Occipital lobe (tissue), 2 donors: ENCODE measurements around the gene NDP. TPM values are rescaled to one million over a fixed set of nuclear protein-coding genes. Genes with fewer than 3 reads are reported as not detected.
"Not testable (repeated sequence)": the region's sequence is repeated elsewhere in the genome, so short reads cannot be mapped to it uniquely, and the experiment has no call there.

Experiments
- DNase-seq: peaks from one replicate; lab custom pipeline; 2025; lab: John Stamatoyannopoulos, UW
- total RNA-seq: library from RNA; depleted of rRNA; stranded (reverse); fragments of >200 nt; gene quantifications from one replicate; pipeline ENCODE4 v1.2.3, GENCODE V29; 2014

NDP gene
- total RNA-seq, 1 donor from 2014 or later, result 15.1 TPM

DNA sequence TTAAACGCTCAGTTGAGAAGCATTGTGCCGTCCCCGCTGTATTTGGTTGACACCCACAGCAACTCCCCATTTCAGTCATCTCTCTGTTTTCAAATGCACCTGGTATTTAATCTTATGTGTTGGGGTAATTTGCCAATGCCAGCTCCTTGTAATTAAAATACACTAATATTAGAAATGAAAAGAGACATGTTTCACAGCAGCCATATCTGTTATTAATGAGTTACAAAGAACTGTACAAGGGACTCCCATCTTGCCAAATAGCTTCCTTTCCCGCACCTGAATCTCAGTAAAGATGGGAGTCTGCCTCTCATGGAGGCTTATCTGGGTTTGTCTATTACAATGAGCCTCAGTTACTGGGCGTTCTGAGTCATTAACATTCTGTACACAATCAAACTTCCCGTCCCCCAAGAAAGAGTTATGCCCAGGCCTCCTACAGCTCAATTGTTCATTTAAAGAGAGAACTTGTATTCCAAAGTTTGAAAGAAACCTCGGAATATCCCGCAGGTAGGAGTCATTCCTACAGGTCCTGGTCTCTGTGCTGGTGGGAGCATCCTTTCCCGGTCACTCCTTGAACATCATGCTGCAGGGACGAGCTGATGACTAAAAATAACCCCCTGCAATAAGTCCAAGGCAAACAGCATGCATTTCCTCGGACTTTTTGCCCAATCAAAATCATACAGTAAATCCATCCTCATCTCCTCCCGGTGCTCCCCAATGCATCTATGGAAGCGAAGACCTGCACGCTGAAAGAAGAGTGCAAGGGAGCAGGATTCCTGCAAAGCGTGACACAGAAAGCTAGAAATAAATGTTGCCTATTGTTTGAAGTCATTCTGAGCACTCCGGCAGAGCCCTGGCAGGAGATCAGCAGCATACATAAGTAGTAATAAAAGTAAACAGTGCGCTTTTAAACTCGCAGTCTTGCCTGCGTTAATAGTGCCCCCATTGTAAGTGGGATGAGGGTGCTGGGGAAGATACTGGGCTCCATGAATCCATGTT, 926 bp downstream of the NDP start:
- DNase-seq, result no peak

DNA sequence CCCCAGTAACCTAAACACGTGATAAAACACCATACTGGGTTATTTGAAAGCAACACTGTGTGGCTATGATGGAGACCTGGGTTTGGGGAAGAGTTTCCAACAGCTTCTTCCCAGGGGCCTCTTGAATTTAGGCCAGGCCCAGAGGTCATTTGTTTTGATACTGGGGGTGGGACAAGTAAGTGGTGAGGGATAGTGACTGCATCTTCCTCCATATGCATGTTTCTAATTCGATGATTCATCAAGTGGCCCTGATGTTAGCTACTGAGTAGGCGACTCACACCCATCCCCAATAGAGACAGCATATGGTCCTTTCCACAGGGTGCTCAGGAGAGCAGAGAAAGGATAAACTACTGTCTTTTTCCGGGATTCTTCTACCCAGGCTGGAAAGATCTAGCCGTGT, 2.7 kb downstream of the NDP start:
- DNase-seq, result no peak

DNA sequence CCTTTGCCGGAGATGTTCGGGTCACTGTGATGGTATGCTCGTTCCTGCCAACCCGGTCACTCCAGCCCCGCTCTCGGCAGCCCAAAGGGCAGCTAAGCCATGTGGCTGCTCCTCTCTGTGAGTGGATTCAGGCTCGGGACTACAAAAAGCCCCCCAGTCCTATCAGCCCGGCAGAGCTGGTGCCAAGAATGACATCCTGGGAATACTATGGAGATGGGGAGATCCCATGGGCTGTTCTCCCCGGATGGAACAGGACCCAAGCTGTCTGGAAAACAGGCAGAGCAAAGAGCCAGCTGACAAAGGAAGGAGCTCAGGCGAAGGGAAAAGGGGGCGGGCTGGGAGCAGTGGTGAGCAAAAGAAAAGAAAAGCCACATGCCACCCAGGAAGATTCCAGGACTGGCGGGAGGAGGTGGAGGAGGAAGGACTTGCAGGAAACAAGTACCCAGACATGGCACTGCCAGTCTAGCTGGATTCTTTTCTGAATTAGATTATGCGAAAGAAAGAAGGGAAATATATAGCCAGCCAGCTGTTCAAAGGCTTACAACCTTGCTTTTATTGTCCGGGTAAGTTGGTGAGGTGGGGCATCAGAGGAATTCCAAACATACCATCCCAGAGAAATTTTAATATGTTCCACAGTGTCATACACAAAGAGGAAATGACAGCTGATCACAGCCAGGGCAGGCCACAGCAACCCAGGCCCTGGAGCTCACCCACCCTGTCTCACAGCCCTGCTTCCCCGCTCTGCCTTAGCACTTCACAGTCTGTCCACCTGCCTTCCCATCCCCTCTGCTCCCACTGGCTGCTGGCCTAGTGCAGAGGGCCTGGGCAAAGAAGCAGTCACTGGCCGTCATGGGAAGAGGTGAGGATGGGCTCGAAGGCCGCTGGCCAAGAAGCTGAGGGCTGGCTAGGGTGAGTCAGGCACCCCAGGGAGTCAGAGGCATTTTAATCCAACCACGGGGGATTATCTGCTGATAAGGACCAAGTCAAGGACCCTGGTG, 3.4 kb downstream of the NDP start:
- peak; percentile 22 for DNase-seq

DNA sequence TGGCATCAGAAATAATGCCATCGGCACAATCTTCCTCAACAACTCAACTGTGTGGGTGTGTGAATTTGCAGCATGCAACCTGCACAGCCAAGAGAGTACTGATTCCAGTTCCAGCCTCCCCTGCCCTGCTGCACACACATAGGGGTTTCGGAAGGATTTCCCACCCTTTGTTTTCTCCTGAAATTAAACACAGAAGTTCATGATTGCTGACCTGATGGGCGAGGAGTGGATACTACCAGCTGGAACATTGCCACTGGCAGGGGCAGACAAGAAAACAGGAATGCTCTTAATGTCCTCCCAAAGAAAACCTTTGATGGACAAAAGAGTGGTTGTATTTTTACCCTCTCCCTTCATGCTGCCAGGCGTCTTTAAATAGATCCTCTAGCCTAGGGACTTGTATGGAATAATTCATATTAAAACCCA, 4.8 kb downstream of the NDP start:
- no peak for DNase-seq

DNA sequence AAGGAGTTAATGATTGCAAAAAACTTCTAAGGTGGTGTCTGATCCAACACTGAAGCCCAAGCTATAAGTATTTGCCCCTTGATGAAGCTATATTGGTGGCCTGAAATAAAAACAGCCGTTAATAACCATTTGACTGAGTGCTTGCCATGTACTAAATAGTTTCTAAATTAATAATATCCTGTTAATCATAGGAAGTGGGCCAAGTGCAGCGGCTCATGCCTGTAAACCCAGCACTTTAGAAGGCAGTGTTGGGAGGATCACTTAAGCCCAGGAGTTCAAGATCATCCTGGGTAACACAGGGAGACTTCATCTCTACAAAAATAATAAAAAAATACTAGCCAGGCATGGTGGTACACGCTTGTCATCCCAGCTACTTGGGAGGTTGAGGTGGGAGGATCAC, 8.3 kb downstream of the NDP start:
- DNase-seq, result no peak

DNA sequence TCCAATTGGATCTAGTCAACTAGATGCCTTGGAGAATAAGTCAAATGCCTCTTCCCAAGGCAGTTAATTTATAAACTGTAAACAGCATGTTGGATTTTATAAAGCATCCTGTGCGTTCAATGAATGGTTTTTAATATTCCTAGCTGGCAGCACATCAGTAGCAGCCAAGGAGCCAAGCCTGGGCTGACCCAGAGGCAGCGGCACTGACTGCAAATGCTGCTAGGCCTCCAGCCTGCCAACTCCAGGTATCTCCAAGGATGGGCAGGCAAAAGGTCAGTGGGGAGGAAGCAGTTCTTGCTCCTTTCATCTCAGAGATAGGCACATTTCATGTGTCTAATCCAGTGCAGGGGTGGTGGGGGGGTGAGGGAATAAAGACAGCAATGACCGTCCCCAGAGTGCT, 9.5 kb downstream of the NDP start:
- DNase-seq, result no peak

DNA sequence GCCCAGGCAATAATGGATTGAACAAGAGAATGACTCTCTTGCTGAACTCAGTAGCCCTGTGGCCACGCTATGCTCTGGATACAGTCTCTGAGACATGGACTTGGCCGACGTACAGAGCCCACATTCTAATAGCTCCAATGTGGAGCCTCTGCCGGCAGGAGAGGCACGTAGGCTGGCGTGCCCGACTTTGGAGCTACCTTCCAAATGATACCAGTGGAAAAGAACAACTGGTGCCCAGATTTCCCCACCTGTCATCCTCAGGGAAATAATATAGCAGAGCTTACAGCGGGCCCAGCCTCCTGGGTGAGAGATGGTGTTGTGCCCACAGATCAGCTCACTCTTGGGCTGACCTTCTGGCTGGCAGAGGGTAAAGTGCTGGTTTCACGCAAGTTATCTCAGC, 10.6 kb downstream of the NDP start:
- DNase-seq, result no peak

DNA sequence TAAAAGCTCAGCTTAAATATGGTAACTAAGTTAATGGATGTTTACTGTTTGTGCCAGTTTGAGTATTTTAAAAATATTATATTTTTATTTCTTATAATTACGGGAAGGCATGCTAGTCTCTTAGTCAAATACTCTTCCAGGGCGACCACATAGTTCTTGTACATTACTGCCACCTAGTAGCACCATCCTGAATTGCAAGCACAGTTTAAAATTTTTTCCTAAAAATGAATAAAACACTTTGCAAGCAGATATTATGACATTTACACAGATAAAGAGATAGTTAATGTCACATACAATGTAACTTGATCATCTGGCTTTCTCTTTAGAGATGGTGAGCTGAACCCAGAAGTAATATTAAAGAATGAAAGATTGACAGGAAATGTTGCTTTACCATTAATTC, 11.5 kb downstream of the NDP start:
- DNase-seq, result no peak

DNA sequence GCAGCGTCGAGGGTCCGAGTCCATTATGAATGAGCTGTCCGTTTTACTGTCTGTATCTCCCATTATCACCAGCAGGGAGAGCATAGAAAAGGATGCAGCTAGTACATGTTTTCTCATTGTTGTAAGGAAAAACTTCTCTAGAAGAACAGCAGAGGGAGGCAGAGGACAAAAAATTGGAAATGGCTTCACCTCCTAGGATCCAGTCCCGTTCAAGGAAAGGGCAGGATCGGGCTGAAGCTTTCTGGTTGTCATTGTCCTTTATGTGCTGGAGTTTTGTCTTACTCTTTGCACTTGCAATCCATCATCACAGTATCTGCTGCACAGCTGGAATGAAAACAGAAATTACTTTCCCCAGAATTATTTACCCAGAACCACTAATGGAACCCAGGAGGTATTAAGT, 14.7 kb downstream of the NDP start:
- peak; percentile 5 for DNase-seq

DNA sequence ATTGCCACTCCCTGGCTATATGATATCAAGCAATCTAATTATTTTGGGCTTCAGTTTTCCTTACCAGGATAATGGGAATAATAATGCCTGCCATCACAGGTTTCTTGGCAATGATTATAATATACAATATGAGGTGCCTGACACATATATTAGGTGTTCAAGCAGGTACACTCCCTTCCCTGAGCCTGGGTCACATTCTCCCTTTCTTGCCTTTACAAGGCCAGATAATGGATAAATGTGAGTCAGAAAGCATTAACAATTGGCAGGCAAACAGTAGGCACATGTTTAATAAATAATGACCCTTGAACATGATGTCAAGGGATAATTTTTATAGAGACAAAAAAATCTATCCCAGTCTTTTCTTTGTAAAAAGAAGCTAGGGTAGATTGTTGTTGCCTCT, 17.2 kb downstream of the NDP start:
- no peak for DNase-seq

DNA sequence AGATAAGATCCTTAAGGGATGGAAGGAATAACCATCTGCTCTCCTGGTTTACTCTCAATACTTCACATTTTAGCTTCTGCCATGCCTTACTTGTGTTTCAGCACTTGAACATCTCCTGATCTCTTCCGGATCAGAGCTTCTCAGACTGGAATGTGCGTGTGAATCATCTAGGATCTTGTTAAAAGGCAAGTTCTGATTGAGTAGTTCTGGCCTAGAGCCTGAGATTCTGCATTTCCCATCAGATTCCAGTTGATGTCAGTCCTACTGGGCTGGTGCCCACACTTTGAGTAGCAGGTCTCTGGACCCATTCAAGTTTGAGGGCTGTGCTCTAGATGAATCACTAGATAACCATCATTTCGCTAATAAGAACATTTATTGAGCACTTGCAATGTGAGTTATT, 20.0 kb downstream of the NDP start:
- DNase-seq, result no peak

DNA sequence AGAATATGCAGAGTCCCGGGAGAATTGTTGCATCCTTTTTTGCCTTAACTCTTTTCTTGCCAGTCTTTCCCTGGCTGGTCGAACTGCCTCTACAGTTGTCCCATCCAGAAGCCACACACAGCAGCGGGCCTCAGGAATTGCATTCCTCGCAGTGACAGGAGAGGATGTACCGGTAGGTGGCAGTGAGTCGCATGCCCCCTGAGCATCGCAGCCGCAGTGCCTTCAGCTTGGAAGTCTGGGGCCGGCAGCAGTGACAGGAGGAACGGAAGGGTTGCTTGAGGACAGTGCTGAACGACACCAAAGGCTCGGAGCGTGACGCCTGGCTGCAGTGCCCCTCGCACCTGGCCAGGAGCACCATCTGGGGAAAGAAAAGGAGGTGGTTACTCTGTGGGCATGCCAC, 23.5 kb downstream of the NDP start:
- peak; percentile 24 for DNase-seq

DNA sequence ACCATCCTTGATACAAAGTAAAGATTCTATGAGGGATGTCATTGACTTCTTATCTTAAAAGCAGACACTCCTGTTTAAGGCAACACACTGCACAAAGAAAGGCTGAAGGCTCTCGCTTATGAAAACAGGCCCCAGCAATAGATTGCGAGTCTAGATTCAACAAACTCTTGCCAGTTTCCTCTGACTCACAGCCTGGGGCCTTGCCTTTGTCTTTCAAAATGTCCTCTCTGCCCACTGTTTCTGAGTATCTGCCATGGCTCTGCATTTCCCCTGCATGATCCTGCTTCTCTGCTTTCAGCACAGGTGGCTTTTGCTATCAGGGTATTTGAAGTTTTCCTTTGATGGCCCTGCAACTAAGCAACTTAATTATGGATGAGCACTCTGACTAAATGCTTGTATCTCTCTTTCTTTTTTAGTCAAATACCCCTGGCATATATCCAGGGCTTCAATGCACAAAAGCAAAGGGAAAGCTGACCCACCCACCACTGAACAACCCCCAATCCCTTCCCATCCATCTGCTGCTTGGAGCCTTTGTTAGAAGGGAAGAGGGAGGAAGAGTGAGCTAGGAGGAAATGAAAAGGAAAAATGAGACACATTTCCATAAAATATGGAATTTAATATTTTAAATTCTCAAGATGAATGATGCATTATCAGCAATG, 32.2 kb downstream of the NDP start:
- no peak for DNase-seq

DNA sequence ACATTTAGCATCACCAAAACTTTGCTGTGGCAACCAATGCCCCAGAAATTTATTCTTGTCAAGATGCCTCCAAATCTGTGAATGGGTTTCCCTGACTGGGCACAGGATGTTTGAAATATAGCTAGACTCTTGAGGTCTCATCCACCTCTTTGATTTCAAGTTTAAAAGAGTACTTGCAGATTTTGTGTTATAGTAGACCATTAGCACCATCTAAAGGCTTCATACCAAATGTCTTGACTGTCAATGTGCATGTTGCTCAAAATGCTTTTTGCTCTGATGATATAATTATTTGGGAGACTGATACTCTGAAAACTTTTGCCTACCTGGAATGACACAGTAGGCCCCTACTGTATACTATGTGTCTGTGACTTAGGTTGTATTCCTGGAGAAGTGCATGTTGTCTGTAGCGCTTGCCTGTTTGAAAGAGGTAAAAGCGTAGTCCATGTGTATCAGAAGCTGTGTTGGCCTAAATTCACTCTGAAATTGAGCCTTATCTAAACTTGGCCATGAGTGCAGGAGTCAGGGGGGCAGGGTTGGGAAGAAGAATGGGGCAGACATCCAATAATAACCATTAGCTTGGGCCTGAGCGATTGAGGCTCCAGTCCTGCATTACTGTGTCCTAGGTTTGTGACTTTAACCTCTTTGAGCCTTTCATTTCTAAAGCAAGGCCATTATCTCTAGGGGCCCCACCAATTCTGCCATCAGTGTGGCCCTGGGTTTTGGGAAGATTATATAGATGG, 33.8 kb downstream of the NDP start:
- DNase-seq, result no peak

DNA sequence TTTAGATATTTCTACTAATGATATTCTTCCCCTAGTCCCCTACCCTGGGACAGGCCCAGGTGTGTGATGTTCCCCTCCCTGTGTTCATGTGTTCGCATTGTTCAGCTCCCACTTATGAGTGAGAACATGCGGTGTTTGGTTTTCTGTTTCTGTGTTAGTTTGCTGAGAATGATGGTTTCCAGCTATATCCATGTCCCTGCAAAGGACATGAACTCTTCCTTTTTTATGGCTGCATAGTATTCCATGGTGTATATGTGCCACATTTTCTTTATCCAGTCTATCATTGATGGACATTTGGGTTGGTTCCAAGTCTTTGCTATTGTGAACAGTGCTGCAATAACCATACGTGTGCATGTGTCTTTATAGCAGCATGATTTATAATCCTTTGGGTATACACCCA, 51.2 kb downstream of the NDP start:
- DNase-seq, result not testable (repeated sequence)

DNA sequence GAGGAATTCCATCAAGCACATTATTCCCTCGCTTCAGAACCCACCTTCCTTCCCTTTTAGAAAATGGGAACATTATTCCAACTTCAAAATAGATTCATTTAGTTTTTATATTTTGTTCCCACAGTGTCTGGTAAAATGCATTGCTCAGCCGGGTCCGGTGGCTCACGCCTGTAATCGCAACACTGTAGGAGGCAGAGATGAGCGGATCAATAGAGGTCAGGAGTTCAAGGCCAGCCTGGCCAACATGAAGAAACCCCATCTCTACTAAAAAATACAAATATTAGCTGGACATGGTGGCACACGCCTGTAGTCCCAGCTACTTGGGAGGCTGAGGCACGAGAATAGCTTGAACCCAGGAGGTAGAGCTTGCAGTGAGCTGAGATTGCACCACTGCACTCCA, 62.4 kb downstream of the NDP start:
- DNase-seq, result not testable (repeated sequence)

DNA sequence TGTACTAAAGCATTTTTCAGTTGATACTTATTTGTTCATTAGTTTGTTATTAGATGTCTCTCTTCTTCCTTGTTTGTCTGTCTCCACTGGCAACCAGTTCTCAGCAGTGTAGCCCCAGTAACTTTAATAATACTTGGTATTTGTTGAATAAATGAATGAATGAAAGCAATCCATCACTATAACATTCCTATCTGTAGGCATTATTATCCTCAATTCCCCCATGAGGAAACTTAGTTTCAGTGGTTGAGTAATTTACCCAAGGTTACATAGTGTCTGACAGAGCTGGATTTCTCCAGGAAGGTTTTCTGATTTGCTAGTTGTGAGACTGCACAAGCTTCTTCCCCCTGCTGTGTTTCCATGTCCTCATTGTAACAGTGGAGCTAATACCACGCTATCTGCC, 63.2 kb downstream of the NDP start:
- no peak for DNase-seq

DNA sequence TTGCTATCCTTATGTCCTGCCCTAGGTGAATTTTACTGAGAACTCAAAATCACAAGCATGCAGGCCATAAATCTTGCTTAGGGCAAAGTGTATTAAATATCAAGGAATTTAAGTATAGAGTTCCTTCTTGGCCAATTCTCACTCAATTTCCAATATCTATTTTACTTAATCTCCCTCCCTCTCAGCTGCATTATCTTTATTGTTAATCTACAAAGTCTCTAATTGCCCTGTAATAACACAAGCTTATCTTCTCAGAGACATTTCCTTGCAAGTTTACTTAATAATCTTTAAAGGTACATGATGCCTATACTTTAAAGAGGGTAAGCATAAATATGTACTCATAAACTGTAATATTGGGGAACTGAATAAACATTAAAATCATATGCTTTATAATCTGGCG, 64.0 kb downstream of the NDP start:
- DNase-seq, result no peak

DNA sequence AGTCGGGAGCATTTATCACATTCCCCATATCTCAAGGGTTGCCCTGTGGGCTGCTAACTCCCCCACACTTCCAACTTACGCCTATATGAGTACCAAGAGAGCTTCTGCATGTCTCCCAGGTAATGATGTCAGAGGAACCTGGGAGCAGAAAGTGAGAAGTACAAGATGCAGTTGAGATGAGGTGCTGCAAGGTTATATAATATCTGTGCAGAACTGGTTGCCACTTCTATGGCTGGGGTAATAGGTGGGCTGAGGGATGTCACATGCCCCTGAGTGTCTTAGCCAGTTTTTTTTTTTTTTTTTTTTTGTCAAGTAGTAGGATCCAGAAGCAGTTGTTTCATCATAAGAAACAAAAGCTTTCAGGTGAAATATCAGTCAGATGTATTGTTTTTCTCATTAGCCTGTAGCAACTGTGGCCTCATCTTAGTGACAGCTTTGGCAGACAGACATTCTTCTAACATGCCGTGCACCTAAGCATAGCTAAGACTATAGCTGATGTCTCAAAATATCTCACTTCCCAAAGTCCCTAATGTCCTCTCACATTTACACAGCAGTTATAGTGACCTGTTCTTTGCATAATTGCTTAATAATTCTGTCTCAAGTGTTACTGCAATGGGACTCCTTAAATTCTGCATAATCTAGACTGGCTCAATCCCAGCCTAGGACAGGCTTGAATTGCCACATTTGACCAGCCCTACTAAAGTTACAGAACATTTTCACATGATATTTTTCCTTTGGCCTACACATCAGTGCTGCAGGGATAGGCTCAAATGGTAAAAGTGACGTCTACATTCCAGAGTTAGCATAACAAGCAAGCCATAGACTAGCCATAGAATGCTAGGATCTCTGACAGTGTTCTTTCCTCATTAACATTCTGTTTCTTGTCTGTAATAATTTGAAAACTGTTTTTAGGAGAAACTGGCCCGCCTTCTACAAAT, 73.0 kb downstream of the NDP start:
- no peak for DNase-seq
